NCI-H2081 treated with DMSO at 0.1 percent for 48 hours (cell line): ENCODE data around the gene CETN3.

Experiments
- DNase-seq: peaks from one replicate; lab custom pipeline; 2025; lab: John Stamatoyannopoulos, UW

Gene CETN3

GRCh38 chr5:90409318-90410177 lies at the start of gene CETN3:
CETN3 (minus strand) TSS chr5:90409756; CDS start chr5:90409661, 95 bp downstream.
- peak; percentile 90 for DNase-seq

GRCh38 chr5:90446961-90447360 lies 37.4 kb upstream of the CETN3 start:
- DNase-seq, result no peak

GRCh38 chr5:90440644-90441043 lies 31.1 kb upstream of the CETN3 start:
- no peak for DNase-seq

GRCh38 chr5:90438100-90438499 lies 28.5 kb upstream of the CETN3 start:
- no peak for DNase-seq

- DNase-seq, result no peak
Measured at GRCh38 chr5:90437663-90438062, 28.1 kb upstream of the CETN3 start.

- no peak for DNase-seq
Measured at GRCh38 chr5:90434116-90434714, 24.7 kb upstream of the CETN3 start.

- no peak for DNase-seq
Measured at GRCh38 chr5:90424245-90424644, 14.7 kb upstream of the CETN3 start.

- DNase-seq, result no peak
Measured at GRCh38 chr5:90421136-90421535, 11.6 kb upstream of the CETN3 start.

GRCh38 chr5:90418214-90418613 lies 8.7 kb upstream of the CETN3 start:
- DNase-seq, result no peak

- no peak for DNase-seq
Measured at GRCh38 chr5:90410178-90410762, 714 bp upstream of the CETN3 start.

GRCh38 chr5:90408571-90409317 lies 812 bp downstream of the CETN3 start:
- no peak for DNase-seq

GRCh38 chr5:90406466-90406865 lies 3.1 kb downstream of the CETN3 start:
- no peak for DNase-seq

GRCh38 chr5:90402521-90403255 lies 6.9 kb downstream of the CETN3 start:
- DNase-seq, result no peak

GRCh38 chr5:90399251-90399650 lies 10.3 kb downstream of the CETN3 start:
- no peak for DNase-seq

GRCh38 chr5:90398726-90399125 lies 10.8 kb downstream of the CETN3 start:
- no peak for DNase-seq

- DNase-seq, result no peak
Measured at GRCh38 chr5:90395005-90395404, 14.6 kb downstream of the CETN3 start.

- DNase-seq, result no peak
Measured at GRCh38 chr5:90390928-90391327, 18.6 kb downstream of the CETN3 start.

GRCh38 chr5:90390326-90390725 lies 19.2 kb downstream of the CETN3 start:
- no peak for DNase-seq

GRCh38 chr5:90387508-90387907 lies 22.0 kb downstream of the CETN3 start:
- no peak for DNase-seq

GRCh38 chr5:90386099-90386710 lies 23.4 kb downstream of the CETN3 start:
- DNase-seq, result no peak

GRCh38 chr5:90384389-90384788 lies 25.2 kb downstream of the CETN3 start:
- DNase-seq, result no peak
